Cardiac fibroblast (primary cell): ENCODE results near the gene SLC16A7.
A peak's percentile ranks its signal among the peaks of the same experiment; 100 is the strongest.

ENCODE experiments used
- DNase-seq, 2 donors: peaks; one replicate each; pipeline versions ENCODE4 v3.0.0 to v3.0.0-alpha.2; 2010; ENCODE audit warnings: low read depth in 2 of 2
- H3K4me3 ChIP-seq, 2 donors: replicated peaks in 1 of 2; 1 replicate in 1 of 2; 2 replicates in 1 of 2; pipeline ENCODE4 v1.5.1; 2011; ENCODE audit warnings: low read depth in 2 of 2, low read length in 2 of 2, mild to moderate bottlenecking in 2 of 2, moderate library complexity in 1 of 2
- CTCF ChIP-seq: IDR thresholded peaks from one replicate; pipeline ENCODE4 v1.5.1; 2011; ENCODE audit warnings: low read depth, mild to moderate bottlenecking, low read length, inconsistent platforms

The SLC16A7 gene

GRCh38 chr12:59699421-59700152 lies 103.8 kb downstream of the SLC16A7 start:
- DNase-seq = peak; percentile 82 to 92
- no peak overlapping the region for H3K4me3 ChIP-seq
- TF ChIP-seq CTCF = no peak

GRCh38 chr12:59700153-59700450 lies 104.3 kb downstream of the SLC16A7 start:
- no peak overlapping the region for H3K4me3 ChIP-seq
- TF ChIP-seq CTCF = no peak
- DNase-seq = no peak

- TF ChIP-seq CTCF = no peak
- no peak overlapping the region for H3K4me3 ChIP-seq
- peak; percentile 63 to 70 for DNase-seq
Measured at GRCh38 chr12:59708064-59708463, 112.2 kb downstream of the SLC16A7 start.

- no peak for DNase-seq
- H3K4me3 ChIP-seq = no peak overlapping the region
- no peak for TF ChIP-seq CTCF
Measured at GRCh38 chr12:59708484-59708883, 112.7 kb downstream of the SLC16A7 start.

GRCh38 chr12:59710004-59710628 lies 114.3 kb downstream of the SLC16A7 start:
- no peak overlapping the region for H3K4me3 ChIP-seq
- TF ChIP-seq CTCF = no peak
- DNase-seq = no peak

- no peak for DNase-seq
Measured at GRCh38 chr12:59710964-59711363, 115.1 kb downstream of the SLC16A7 start.

More at GRCh38 chr12:59710964-59711363, 115.1 kb downstream of the SLC16A7 start:
- H3K4me3 ChIP-seq = no peak overlapping the region
- TF ChIP-seq CTCF = no peak
